ENCODE data around the gene ATG16L2. TPM values are rescaled to one million over a fixed set of nuclear protein-coding genes. Genes with fewer than 3 reads are reported as not detected.

The ATG16L2 gene
- 10 to 100 TPM in 3 of 4 donors, 1 to 10 TPM in 1; 8.3 to 27.9 (median 16.5) TPM for total RNA-seq

GRCh38 chr11:72814286-72815109 lies at the start of gene ATG16L2:
TSS of gene ATG16L2 (plus strand) at chr11:72814411. CDS start at chr11:72814446, 35 bp downstream.
- H3K4me1 ChIP-seq, result peaks cover 0 to 53% (median 24%) of the 10 kb centered on the region in 3 donors
- no CpG with 5 or more reads among the region's 75 CpGs for WGBS, 2 donors (ENCODE audit: low coverage in 1 of 2)

DNA sequence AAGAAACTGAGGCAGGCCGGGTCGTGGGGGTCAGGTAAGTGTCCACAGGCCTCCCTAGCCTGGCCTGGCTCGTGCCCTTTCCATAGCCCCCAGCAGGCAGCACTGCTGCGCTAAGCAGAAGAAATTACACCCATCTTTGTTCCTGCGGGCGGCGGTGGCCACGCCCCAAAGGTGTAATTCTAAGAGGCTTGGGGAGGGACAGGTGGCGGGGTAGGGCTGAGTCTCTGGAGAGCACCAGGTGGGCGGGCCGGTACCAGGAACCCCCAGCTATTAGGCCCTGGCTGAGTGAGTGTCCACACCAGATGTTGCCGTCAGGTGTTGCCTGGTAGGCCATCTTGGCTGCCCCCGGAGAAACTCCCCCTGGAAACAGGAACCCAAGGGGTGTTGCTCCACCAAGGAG lies 49.7 kb upstream of the ATG16L2 start:
- H3K36me3 ChIP-seq, result no peaks in the 10 kb centered on the region
- H3K4me3 ChIP-seq, result no peak overlapping the region
- no peaks in the 10 kb centered on the region for H3K9me3 ChIP-seq
- WGBS, 2 donors (ENCODE audit: low coverage in 1 of 2), result 20 to 85% methylated on average over 1 to 4 of the region's 13 CpGs
- no peak for ATAC-seq
- no peak overlapping the region for H3K27ac ChIP-seq
- no peaks in the 10 kb centered on the region for H3K4me1 ChIP-seq
- H3K27me3 ChIP-seq, result no peaks in the 10 kb centered on the region
- TF ChIP-seq EP300 (IDR thresholded peaks at IDR 0.05) (no peak), POLR2A (IDR thresholded peaks at IDR 0.05) (no peak), POLR2AphosphoS5 (IDR thresholded peaks at IDR 0.05) (no peak)
- TF ChIP-seq, protein P1, sequence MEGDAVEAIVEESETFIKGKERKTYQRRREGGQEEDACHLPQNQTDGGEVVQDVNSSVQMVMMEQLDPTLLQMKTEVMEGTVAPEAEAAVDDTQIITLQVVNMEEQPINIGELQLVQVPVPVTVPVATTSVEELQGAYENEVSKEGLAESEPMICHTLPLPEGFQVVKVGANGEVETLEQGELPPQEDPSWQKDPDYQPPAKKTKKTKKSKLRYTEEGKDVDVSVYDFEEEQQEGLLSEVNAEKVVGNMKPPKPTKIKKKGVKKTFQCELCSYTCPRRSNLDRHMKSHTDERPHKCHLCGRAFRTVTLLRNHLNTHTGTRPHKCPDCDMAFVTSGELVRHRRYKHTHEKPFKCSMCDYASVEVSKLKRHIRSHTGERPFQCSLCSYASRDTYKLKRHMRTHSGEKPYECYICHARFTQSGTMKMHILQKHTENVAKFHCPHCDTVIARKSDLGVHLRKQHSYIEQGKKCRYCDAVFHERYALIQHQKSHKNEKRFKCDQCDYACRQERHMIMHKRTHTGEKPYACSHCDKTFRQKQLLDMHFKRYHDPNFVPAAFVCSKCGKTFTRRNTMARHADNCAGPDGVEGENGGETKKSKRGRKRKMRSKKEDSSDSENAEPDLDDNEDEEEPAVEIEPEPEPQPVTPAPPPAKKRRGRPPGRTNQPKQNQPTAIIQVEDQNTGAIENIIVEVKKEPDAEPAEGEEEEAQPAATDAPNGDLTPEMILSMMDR (IDR thresholded peaks at IDR 0.05), result no peak

More at GRCh38 chr11:72814286-72815109, at the start of gene ATG16L2:
- peak; percentile 94 for ATAC-seq
- TF ChIP-seq POLR2AphosphoS5 (IDR thresholded peaks at IDR 0.05) (peak; percentile 25), EP300 (IDR thresholded peaks at IDR 0.05) (no peak), POLR2A (IDR thresholded peaks at IDR 0.05) (peak; percentile 72 to 75)
- TF ChIP-seq, protein P1 (IDR thresholded peaks at IDR 0.05), result peak in 3 of 4 experiments; percentile 58 to 61 (median 61)
- Histone ChIP-seq H3K36me3 (peaks cover 0 to 35% of the 10 kb centered on the region in 2 donors), H3K4me3 (peak within 1 kb of the TSS; percentile 59 to 67), H3K9me3 (no peaks in the 10 kb centered on the region), H3K27me3 (no peaks in the 10 kb centered on the region), H3K27ac (peak within 1 kb of the TSS; percentile 77 to 96 (median 92))

- H3K4me3 ChIP-seq, result no peak overlapping the region
- no peaks in the 10 kb centered on the region for H3K9me3 ChIP-seq
- WGBS, 2 donors (ENCODE audit: low coverage in 1 of 2), result 91 to 92% methylated on average over 4 to 6 of the region's 12 CpGs
- no peaks in the 10 kb centered on the region for H3K4me1 ChIP-seq
- no peak overlapping the region for H3K27ac ChIP-seq
- ATAC-seq, result no peak
- TF ChIP-seq POLR2A (IDR thresholded peaks at IDR 0.05) (no peak), POLR2AphosphoS5 (IDR thresholded peaks at IDR 0.05) (no peak), EP300 (IDR thresholded peaks at IDR 0.05) (no peak)
- TF ChIP-seq, protein P1 (IDR thresholded peaks at IDR 0.05), result no peak
- H3K27me3 ChIP-seq, result no peaks in the 10 kb centered on the region
- H3K36me3 ChIP-seq, result no peaks in the 10 kb centered on the region
Measured at GRCh38 chr11:72766152-72766902, 47.9 kb upstream of the ATG16L2 start.

- Histone ChIP-seq H3K4me1 (peaks cover 0 to 6% (median 0%) of the 10 kb centered on the region in 3 donors), H3K36me3 (peaks cover 0 to 4% of the 10 kb centered on the region in 2 donors), H3K4me3 (no peak overlapping the region), H3K27ac (no peak overlapping the region), H3K9me3 (no peaks in the 10 kb centered on the region), H3K27me3 (no peaks in the 10 kb centered on the region)
- TF ChIP-seq POLR2A (IDR thresholded peaks at IDR 0.05) (no peak), EP300 (IDR thresholded peaks at IDR 0.05) (no peak), POLR2AphosphoS5 (IDR thresholded peaks at IDR 0.05) (no peak)
- TF ChIP-seq, protein P1 (IDR thresholded peaks at IDR 0.05), result no peak
- 100% methylated on average over 2 of the region's 4 CpGs; no CpG with 5 or more reads in 1 of the 2 donors for WGBS, 2 donors (ENCODE audit: low coverage in 1 of 2)
- ATAC-seq, result no peak
Measured at GRCh38 chr11:72767203-72768062, 46.8 kb upstream of the ATG16L2 start.
